ENCODE data around the gene TUBB4B.

Gene TUBB4B

DNA sequence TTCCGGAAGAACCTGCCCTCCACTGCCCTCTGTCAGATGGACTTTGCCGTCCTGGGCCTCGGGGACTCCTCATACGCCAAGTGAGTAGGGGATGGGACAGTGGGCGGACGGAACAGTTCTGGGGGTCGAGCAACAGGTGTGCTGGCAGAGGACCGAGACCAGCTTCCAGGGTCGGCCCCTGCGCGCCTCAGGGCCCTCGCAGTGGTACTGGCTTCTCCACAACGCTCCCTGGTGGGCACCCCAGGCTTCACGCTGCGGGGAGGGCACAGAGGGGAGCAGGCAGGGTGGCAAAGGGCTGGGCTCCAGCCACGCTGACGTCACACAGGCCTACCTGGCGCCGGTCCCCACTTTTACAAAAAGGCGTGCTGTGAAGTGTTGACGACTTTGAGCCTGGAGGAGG lies 28.6 kb upstream of the TUBB4B start:
- ATAC-seq (no peak), DNase-seq (no peak)

GRCh38 chr9:137213160-137214060 lies 27.7 kb upstream of the TUBB4B start:
- no peak for ATAC-seq
- DNase-seq, result no peak

GRCh38 chr9:137214620-137215019 lies 26.5 kb upstream of the TUBB4B start:
- ATAC-seq (no peak), DNase-seq (no peak)

DNA sequence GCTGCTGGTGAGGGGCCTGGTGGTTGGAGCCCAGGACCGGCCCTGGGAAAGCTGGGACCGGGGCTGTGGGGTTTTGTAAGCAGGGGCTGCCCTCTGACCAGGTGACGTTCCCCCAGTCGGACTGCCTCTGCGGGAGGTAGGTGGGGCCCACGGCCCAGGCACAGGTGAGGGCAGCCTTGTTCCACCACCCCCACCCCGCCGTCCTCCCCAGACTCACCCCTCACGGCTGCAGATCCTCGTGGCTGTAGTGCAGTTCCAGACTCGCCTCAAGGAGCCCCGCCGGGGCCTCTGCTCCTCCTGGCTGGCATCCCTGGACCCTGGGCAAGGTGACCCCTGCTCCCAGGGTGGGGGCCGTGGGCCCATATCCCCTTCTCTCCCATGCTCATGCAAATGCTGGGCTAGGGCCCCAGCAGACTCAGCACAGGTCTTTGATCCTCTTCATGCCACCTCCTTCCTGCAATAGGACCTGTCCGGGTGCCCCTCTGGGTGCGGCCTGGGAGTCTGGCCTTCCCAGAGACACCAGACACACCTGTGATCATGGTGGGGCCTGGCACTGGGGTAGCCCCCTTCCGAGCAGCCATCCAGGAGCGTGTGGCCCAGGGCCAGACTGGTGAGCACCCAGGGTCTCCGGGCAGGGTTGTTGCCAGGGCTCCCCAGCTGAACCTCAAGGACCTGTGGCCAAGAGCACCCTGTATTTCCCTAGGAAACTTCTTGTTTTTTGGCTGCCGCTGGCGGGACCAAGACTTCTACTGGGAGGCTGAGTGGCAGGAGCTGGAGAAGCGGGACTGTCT lies 25.7 kb upstream of the TUBB4B start:
- DNase-seq (no peak), ATAC-seq (no peak)

DNA sequence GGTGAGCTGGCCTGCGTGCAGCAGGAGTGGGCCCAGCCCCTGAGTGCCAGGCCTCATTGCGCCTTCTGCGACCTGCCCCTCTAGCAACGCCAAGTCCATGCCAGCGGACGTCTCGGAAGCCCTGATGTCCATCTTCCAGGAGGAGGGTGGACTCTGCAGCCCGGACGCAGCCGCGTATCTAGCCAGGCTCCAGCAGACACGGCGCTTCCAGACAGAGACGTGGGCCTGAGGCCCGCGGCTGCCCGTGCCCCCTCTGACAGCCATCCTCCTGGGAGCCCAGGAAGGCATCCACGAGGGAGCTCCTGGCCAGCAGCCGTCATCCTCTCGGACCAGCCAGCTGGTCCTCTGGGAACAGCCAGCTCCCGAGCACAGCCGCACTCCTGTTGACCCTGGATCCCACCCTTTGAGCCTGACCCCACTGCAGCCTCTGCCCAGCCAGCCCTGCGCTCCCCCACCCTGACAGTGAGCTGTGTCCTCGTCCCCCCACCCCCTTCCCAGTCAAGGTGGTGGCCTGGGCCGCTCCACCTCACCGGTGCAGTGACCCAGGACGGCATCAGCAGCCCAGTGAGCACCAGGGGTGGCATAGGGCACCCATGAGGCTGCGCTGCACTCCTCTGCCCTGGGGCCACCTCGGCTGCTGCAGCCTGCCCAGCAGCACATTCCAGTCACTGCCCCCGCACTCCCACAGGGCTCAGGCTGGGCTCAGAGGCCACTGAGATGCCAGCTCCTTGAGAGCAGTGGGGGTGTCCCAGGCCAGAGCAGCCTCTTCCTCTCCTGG lies 24.7 kb upstream of the TUBB4B start:
- DNase-seq (no peak), ATAC-seq (no peak)

- DNase-seq (no peak), ATAC-seq (no peak)
These were observed 23.5 kb upstream of the TUBB4B start for GRCh38 chr9:137217276-137218211.

DNA sequence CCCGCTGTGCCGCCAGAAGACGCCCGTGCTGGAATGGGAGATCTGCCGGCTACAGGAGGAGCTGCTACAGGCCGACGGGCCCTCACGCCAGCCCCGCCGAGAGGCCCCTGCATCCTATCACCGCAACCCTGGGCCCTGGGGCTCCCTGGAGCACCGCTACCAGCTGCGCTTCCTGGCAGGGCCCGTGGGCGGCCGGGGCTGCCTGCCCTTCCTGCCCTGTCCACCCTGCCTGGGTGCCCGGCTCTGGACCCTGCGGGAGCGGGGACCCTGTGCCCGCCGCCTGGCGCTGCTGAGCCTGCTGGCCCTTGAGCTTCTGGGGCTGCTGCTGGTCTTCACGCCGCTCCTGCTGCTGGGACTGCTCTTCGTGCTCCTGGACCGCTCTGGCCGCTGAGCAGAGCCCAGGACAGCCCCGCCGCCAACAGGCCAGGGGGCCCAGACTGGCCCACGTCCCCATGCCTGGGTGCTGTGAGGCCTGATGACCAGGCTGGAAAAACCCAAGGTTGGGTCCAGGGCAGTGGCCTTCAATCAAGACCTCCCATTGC lies 22.8 kb upstream of the TUBB4B start:
- DNase-seq (no peak), ATAC-seq (no peak)

DNA sequence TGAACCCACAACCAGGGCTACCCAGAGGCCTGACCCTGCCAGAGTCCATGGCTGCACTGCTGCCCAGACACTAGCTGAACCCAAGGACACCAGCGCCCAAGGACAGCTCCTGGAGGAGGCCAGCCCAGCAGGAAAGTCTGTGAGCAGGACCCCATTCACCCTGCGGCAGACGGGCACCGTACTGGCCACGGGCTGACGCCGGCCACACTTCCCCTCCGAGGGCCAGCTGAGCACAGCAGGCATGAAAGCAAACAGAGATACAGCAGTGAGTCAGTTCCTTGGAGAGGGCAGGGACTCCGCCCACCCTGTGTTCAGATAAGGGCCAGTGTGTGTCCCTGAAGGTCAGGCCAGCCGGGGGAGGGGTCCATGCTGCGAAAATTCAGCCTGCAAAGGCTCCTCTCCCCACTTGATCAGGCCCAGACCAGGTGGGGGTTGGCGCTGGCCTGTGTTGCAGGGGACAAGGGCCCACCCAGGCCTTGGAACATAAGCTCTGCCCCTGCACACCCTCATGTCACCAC lies 22.3 kb upstream of the TUBB4B start:
- DNase-seq, result no peak
- no peak for ATAC-seq

- ATAC-seq (no peak), DNase-seq (no peak)
These were observed 21.2 kb upstream of the TUBB4B start for GRCh38 chr9:137219757-137220316.

- DNase-seq (no peak), ATAC-seq (no peak)
These were observed 20.6 kb upstream of the TUBB4B start for GRCh38 chr9:137220317-137221094.

DNA sequence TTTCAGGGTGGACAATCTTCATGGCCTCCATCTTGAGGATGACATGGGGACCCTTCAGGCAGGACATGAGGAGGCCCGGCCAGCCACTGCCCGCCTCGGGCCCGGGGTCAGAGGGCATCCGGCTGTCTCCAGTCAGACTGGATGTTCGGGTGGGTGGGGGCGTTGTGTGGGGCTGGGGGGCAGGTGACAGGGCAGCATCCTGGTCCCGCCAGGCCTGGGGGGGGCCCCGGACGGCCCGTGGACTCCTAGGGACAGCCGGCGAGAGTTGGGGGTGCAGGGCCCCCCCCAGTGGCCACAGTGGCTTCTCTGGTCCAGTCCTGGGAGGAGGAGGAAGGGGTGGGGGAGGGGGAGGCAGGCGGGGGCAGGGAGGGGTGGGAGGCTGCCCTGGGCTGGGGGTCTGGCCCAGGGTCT lies 20.0 kb upstream of the TUBB4B start:
- ATAC-seq (no peak), DNase-seq (no peak)

DNA sequence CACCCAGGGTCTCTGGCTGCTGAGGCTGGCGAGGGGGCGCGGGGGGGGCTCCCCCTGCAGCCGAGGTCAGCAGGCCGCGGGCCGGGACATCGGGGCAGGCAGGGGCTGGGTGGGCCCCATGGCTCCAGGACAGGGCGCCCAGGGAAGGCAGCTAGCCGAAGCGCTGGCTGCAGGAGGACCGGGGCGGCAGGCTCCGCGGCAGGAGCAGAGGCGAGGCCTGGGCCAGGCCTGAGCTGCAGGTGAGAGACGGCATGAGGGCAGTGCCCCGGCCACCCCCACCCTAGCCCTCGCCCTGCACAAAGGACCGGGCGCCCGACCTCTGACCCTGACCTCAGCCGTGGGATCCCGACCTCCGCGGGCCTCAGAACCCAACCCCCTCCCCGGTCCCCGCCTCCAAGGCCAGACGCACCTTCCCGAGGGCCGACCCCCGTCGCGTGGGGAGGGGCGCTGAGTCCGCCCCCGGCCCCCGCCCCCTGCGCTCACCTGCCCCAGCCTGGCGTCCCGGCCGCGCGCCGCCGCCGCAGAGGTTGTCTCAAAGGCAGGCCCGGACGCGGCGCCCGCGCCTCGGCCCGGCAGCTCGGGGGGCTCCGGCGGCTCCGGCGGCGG lies 19.5 kb upstream of the TUBB4B start:
- ATAC-seq (no peak), DNase-seq (no peak)

DNA sequence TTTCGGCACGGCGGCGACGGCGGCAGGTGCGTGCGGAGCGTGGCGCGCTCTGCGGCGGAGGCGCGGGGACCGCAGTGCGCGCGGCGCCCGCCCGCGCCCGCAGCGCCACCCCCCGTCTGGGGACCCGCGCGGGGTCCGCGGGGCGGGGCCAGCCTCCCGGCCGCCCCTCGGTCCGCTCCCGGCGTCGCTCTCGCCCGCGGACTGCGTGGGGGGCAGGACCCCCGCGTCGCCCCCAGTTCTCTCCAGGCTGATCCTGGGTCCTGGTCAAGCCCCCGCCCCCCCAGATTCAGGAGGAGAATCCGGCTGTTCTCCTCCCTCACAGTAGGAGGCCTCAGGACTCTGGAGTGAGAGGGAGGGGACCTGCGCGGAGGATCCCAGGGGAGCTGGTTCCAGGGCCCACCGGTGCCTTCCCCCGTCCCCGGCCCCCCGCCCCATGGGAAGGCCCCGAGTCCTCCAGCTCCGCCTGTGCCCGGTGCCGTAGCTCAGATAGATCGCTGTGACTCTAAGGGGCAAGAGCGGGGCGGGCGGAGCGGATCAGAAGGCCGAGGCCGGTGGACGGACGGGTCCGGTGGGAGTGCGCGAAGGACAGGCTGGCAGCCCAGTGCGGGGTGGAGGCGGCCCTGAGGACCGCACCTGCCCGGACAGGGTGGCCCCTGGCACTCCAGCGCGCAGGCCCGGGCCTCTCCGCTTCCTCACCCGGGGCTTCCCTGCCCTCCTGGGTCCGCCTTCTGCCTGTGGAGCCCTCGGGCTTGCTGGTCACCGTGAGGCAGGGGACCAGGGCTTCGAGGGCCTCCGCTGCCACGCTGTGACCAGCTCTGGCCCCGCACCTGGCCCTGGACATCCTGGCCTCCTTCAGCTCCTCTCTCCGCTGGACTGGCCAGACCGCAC lies 18.7 kb upstream of the TUBB4B start, which contains the start of gene RNF208:
Gene RNF208, minus strand, starts transcription at position 51 of the 888 bp plus-strand sequence. CDS start 1,028 bp downstream, outside the sequence.
- DNase-seq (no peak), ATAC-seq (no peak)

- DNase-seq (peak; percentile 97), ATAC-seq (peak; percentile 85)
These were observed 17.8 kb upstream of the TUBB4B start for GRCh38 chr9:137223078-137223970.

DNA sequence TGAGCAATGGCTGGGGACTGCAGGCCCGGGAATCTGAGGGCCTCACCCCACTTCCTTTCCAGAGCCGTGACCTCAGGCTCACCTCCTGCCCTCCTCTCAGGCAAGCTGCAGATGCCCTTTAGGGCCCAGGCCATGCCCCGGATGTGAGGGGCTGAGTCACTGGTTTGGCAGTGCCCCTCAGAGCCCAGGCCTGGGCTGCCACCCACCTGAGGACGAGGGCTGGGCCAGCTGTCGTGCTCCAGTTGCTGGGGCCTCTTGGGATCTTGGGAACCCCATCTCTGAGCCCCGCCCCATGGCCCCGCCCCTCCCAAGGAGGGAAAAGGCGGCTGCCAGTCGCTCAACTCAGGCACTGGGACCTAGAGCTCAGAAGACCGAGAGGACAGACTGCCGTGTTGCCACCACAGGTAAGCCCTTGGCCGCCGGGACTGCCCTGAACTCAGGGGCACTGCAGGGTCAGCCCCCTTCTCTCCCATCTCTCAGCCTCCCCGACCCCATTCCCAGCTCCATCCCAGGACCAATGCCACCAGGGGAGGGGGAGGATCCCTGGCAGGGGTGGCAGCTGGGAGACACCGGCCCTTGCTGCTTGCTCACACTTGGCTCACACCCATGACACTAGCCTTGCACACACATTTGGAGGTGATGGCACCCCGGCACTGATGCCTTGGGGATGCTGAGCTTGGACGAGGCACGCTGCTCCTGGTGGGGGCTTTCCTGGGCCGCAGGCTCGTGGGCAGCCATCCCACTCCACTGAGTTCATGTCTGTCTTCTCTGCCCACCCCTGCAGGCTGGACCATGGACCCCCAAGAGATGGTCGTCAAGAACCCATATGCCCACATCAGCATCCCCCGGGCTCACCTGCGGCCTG lies 16.0 kb upstream of the TUBB4B start, which contains the start of gene CYSRT1:
Gene CYSRT1, plus strand, starts transcription at position 345 of the 865 bp plus-strand sequence. Its CDS starts 448 bp downstream, at position 793.
- peak; percentile 8 for ATAC-seq
- peak; percentile 55 for DNase-seq
